Measurements from ENCODE around the gene USH2A.

The USH2A gene

GRCh38 chr1:215636258-215636965, 786.8 kb downstream of the USH2A start:
- TF ChIP-seq CTCF (conservative IDR thresholded peaks at IDR 0.05; ENCODE audit: low read depth, low read length) = no peak
- no peak for DNase-seq (ENCODE audit: low read depth)
- no peak overlapping the region for H3K4me3 ChIP-seq (ENCODE audit: low read length)

GRCh38 chr1:215635827-215636226, 787.4 kb downstream of the USH2A start:
- no peak overlapping the region for H3K4me3 ChIP-seq (ENCODE audit: low read length)
- no peak for TF ChIP-seq CTCF (conservative IDR thresholded peaks at IDR 0.05; ENCODE audit: low read depth, low read length)
- DNase-seq (ENCODE audit: low read depth) = no peak

GRCh38 chr1:215631489-215631888, 791.8 kb downstream of the USH2A start:
- no peak for TF ChIP-seq CTCF (conservative IDR thresholded peaks at IDR 0.05; ENCODE audit: low read depth, low read length)
- DNase-seq (ENCODE audit: low read depth) = no peak
- H3K4me3 ChIP-seq (ENCODE audit: low read length) = no peak overlapping the region

GRCh38 chr1:215631040-215631439, 792.2 kb downstream of the USH2A start:
- H3K4me3 ChIP-seq (ENCODE audit: low read length) = no peak overlapping the region
- no peak for DNase-seq (ENCODE audit: low read depth)
- TF ChIP-seq CTCF (conservative IDR thresholded peaks at IDR 0.05; ENCODE audit: low read depth, low read length) = no peak

GRCh38 chr1:215625949-215626348, 797.3 kb downstream of the USH2A start:
- no peak for DNase-seq (ENCODE audit: low read depth)
- TF ChIP-seq CTCF (conservative IDR thresholded peaks at IDR 0.05; ENCODE audit: low read depth, low read length) = no peak
- no peak overlapping the region for H3K4me3 ChIP-seq (ENCODE audit: low read length)

GRCh38 chr1:215623162-215623561, 800.1 kb downstream of the USH2A start:
- no peak overlapping the region for H3K4me3 ChIP-seq (ENCODE audit: low read length)
- no peak for DNase-seq (ENCODE audit: low read depth)
- TF ChIP-seq CTCF (conservative IDR thresholded peaks at IDR 0.05; ENCODE audit: low read depth, low read length) = no peak

GRCh38 chr1:215617979-215618378, 805.3 kb downstream of the USH2A start:
- no peak for DNase-seq (ENCODE audit: low read depth)
- TF ChIP-seq CTCF (conservative IDR thresholded peaks at IDR 0.05; ENCODE audit: low read depth, low read length) = no peak
- H3K4me3 ChIP-seq (ENCODE audit: low read length) = no peak overlapping the region
